ENCODE results near the gene PSMB2. TPM values are rescaled to one million over a fixed set of nuclear protein-coding genes. Genes with fewer than 3 reads are reported as not detected.

The PSMB2 gene
- polyA plus RNA-seq, 1 donor from 2014 or later, result 48.2 TPM

DNA sequence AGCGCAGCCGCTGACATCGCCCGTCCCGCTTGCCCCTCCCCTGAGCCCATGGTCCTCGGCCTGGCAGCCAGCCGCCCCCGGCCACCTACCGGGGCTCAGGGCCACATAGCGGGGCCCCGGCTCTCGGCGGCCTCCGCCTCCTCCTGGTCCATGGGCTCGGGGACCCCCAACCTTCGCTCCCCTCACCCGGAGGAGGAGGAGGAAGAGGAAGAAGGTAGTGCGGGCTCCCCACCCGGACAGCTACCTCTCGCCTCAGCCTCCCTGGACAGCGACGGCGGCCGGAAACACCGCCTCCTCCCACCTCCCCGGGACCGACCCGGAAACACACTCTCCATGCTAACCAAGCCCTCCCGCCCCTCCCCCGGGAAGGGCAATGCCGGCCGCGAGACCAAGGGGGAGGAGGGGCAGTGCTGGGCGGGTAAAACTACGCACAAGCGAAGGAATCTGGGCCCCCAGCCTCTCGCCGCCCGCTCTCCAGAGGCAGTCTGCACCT lies 84.2 kb downstream of the PSMB2 start, which contains the start of gene KIAA0319L:
Gene KIAA0319L (minus strand): TSS at position 286 of the 493 bp plus-strand sequence. CDS start 2,912 bp downstream, outside the sequence.
- Histone ChIP-seq H3K79me2 (replicated peaks; ENCODE audit: insufficient read depth, low read length) (peaks cover 18% of the 10 kb centered on the region), H3F3A (ENCODE audit: insufficient read depth, low read length, poor library complexity, severe bottlenecking) (peaks cover 5% of the 10 kb centered on the region), H3K27ac (ENCODE audit: low read length) (peak within 1 kb of the TSS; percentile 91), H2AFZ (ENCODE audit: low read depth, low read length) (peak within 1 kb of the TSS; percentile 66), H3K27me3 (ENCODE audit: insufficient read depth, low read depth, low read length) (no peaks in the 10 kb centered on the region), H3K4me2 (ENCODE audit: low read length) (peak within 1 kb of the TSS; percentile 90), H3K4me3 (ENCODE audit: low read length) (peak within 1 kb of the TSS; percentile 93), H4K20me1 (ENCODE audit: insufficient read depth) (no peaks in the 10 kb centered on the region), H3K9me3 (ENCODE audit: low read length) (no peaks in the 10 kb centered on the region), H3K36me3 (ENCODE audit: insufficient read depth, low read length) (peaks cover 4% of the 10 kb centered on the region), H3K9me2 (ENCODE audit: insufficient read depth, low read length) (no peaks in the 10 kb centered on the region), H3K9ac (ENCODE audit: low read length) (peak within 1 kb of the TSS; percentile 87)
- TF ChIP-seq MXI1 (conservative IDR thresholded peaks at IDR 0.05; ENCODE audit: poor library complexity, severe bottlenecking) (no peak), RAD21 (conservative IDR thresholded peaks at IDR 0.05) (peak; percentile 20), POLR2AphosphoS5 (IDR thresholded peaks at IDR 0.05) (peak; percentile 80), TAF1 (IDR thresholded peaks at IDR 0.05; ENCODE audit: low read depth) (peak; percentile 48), EZH2 (IDR thresholded peaks at IDR 0.05; ENCODE audit: borderline replicate concordance, insufficient read depth, low read length, poor library complexity, severe bottlenecking) (no peak), SMC3 (conservative IDR thresholded peaks at IDR 0.05; ENCODE audit: poor library complexity) (peak; percentile 15), CTCF (IDR thresholded peaks at IDR 0.05; ENCODE audit: poor library complexity, severe bottlenecking) (no peak), EP300 (conservative IDR thresholded peaks at IDR 0.05; ENCODE audit: poor library complexity, severe bottlenecking) (no peak)
- TF ChIP-seq, protein P1, sequence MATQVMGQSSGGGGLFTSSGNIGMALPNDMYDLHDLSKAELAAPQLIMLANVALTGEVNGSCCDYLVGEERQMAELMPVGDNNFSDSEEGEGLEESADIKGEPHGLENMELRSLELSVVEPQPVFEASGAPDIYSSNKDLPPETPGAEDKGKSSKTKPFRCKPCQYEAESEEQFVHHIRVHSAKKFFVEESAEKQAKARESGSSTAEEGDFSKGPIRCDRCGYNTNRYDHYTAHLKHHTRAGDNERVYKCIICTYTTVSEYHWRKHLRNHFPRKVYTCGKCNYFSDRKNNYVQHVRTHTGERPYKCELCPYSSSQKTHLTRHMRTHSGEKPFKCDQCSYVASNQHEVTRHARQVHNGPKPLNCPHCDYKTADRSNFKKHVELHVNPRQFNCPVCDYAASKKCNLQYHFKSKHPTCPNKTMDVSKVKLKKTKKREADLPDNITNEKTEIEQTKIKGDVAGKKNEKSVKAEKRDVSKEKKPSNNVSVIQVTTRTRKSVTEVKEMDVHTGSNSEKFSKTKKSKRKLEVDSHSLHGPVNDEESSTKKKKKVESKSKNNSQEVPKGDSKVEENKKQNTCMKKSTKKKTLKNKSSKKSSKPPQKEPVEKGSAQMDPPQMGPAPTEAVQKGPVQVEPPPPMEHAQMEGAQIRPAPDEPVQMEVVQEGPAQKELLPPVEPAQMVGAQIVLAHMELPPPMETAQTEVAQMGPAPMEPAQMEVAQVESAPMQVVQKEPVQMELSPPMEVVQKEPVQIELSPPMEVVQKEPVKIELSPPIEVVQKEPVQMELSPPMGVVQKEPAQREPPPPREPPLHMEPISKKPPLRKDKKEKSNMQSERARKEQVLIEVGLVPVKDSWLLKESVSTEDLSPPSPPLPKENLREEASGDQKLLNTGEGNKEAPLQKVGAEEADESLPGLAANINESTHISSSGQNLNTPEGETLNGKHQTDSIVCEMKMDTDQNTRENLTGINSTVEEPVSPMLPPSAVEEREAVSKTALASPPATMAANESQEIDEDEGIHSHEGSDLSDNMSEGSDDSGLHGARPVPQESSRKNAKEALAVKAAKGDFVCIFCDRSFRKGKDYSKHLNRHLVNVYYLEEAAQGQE (IDR thresholded peaks at IDR 0.05; ENCODE audit: borderline replicate concordance), result peak; percentile 47

- peaks cover 5% of the 10 kb centered on the region for H3F3A ChIP-seq (ENCODE audit: insufficient read depth, low read length, poor library complexity, severe bottlenecking)
- H3K9me2 ChIP-seq (ENCODE audit: insufficient read depth, low read length), result no peaks in the 10 kb centered on the region
- peak overlapping the region; percentile 90 for H3K4me2 ChIP-seq (ENCODE audit: low read length)
- H3K36me3 ChIP-seq (ENCODE audit: insufficient read depth, low read length), result peaks cover 4% of the 10 kb centered on the region
- peak overlapping the region; percentile 93 for H3K4me3 ChIP-seq (ENCODE audit: low read length)
- peak overlapping the region; percentile 91 for H3K27ac ChIP-seq (ENCODE audit: low read length)
- no peaks in the 10 kb centered on the region for H4K20me1 ChIP-seq (ENCODE audit: insufficient read depth)
- peak overlapping the region; percentile 66 for H2AFZ ChIP-seq (ENCODE audit: low read depth, low read length)
- H3K27me3 ChIP-seq (ENCODE audit: insufficient read depth, low read depth, low read length), result no peaks in the 10 kb centered on the region
- peaks cover 18% of the 10 kb centered on the region for H3K79me2 ChIP-seq (replicated peaks; ENCODE audit: insufficient read depth, low read length)
- TF ChIP-seq, protein P1 (IDR thresholded peaks at IDR 0.05; ENCODE audit: borderline replicate concordance), result no peak
- TF ChIP-seq POLR2AphosphoS5 (IDR thresholded peaks at IDR 0.05), result no peak
- TF ChIP-seq EZH2 (IDR thresholded peaks at IDR 0.05; ENCODE audit: borderline replicate concordance, insufficient read depth, low read length, poor library complexity, severe bottlenecking), result no peak
- no peak for TF ChIP-seq CTCF (IDR thresholded peaks at IDR 0.05; ENCODE audit: poor library complexity, severe bottlenecking)
- no peak for TF ChIP-seq SMC3 (conservative IDR thresholded peaks at IDR 0.05; ENCODE audit: poor library complexity)
- TF ChIP-seq MXI1 (conservative IDR thresholded peaks at IDR 0.05; ENCODE audit: poor library complexity, severe bottlenecking), result no peak
- TF ChIP-seq TAF1 (IDR thresholded peaks at IDR 0.05; ENCODE audit: low read depth), result peak; percentile 34
- no peak for TF ChIP-seq RAD21 (conservative IDR thresholded peaks at IDR 0.05)
- H3K9ac ChIP-seq (ENCODE audit: low read length), result peak overlapping the region; percentile 87
- H3K9me3 ChIP-seq (ENCODE audit: low read length), result no peaks in the 10 kb centered on the region
These were observed 84.7 kb downstream of the PSMB2 start for GRCh38 chr1:35556484-35557117.

Data from neural cell (in vitro differentiated cells).